Gastrocnemius medialis (tissue), 4 donors: ENCODE results near the gene CTBP2. TPM values are rescaled to one million over a fixed set of nuclear protein-coding genes. Genes with fewer than 3 reads are reported as not detected.

Source experiments
- ATAC-seq, 2 donors: fragments of 150-250 bp; one replicate each; pipeline ENCODE4 v1.9.1; 2016
- DNase-seq, 2 donors: peaks; one replicate each; pipeline ENCODE4 v3.0.0-alpha.2; 2019
- H3K27ac ChIP-seq, 4 donors: fragments of 200-600 bp; sonication (generic); 1 replicate in 1 of 4; 2 replicates in 3 of 4; pipeline ENCODE4 v1.5.1; 2016 to 2018; ENCODE audit warnings: mild to moderate bottlenecking in 2 of 4, moderate library complexity in 1 of 4
- H3K27me3 ChIP-seq, 3 donors: fragments of 200-600 bp; sonication (generic) in 2 of 3; 1 replicate in 1 of 3; 2 replicates in 2 of 3; pipeline versions ENCODE4 v1.5.1 to v1.6.0; 2016 to 2019; ENCODE audit warnings: mild to moderate bottlenecking in 1 of 3, moderate library complexity in 1 of 3
- H3K36me3 ChIP-seq, 2 donors: fragments of 200-600 bp; sonication (generic) in 1 of 2; one replicate each; pipeline ENCODE4 v1.5.1; 2017 to 2018
- H3K4me1 ChIP-seq, 2 donors: fragments of 200-600 bp; sonication (generic) in 1 of 2; one replicate each; pipeline ENCODE4 v1.5.1; 2016 to 2017; ENCODE audit warnings: mild to moderate bottlenecking in 2 of 2
- H3K4me3 ChIP-seq, 4 donors: fragments of 200-600 bp; sonication (generic) in 3 of 4; 1 replicate in 1 of 4; 2 replicates in 3 of 4; pipeline ENCODE4 v1.5.1; 2016 to 2019; ENCODE audit warnings: mild to moderate bottlenecking in 2 of 4
- H3K9me3 ChIP-seq, 3 donors: fragments of 200-600 bp; sonication (generic) in 2 of 3; 1 replicate in 1 of 3; 2 replicates in 2 of 3; pipeline ENCODE4 v1.5.1; 2016 to 2019
- POLR2A ChIP-seq, 2 donors: fragments of 450-650 bp; IDR thresholded peaks; one replicate each; pipeline ENCODE4 v1.6.1; 2017; ENCODE audit warnings: antibody characterized with exemption in 2 of 2, mild to moderate bottlenecking in 2 of 2, moderate library complexity in 2 of 2
- in situ Hi-C, 4 donors: fragments of 200-750 bp; cut with MboI; loops; one replicate each; pipeline versions ENCODE4 v1.15.0 to v1.8.0; 2017; ENCODE audit warnings: low sequenced_read_pairs in 4 of 4
- intact Hi-C: fragments of 100-400 bp; cut with DNase I; formaldehyde crosslinking; loops from one replicate; pipeline ENCODE4 v1.15.1; 2023; ENCODE audit warnings: low total_unique reads
- total RNA-seq, 4 donors: library from RNA; depleted of rRNA; stranded (reverse); fragments of >200 nt; gene quantifications; one replicate each; pipeline versions ENCODE4 v1.1.0 to v1.2.3, GENCODE V29; 2016
- TF ChIP-seq, protein P1 (sequence below), 5 experiments: fragments of 450-650 bp in 3 of 5; fragments of 200-600 bp in 2 of 5; sonication (generic) in 2 of 5; IDR thresholded peaks in 4 of 5; conservative IDR thresholded peaks in 1 of 5; 1 replicate in 4 of 5; 2 replicates in 1 of 5; pipeline ENCODE4 v1.5.1; 2016 to 2019; ENCODE audit warnings: antibody characterized with exemption in 5 of 5, mild to moderate bottlenecking in 3 of 5, moderate library complexity in 3 of 5

The CTBP2 gene
- total RNA-seq, 4 donors from 2014 or later: 13.9 to 36.7 (median 21.1) TPM

DNA sequence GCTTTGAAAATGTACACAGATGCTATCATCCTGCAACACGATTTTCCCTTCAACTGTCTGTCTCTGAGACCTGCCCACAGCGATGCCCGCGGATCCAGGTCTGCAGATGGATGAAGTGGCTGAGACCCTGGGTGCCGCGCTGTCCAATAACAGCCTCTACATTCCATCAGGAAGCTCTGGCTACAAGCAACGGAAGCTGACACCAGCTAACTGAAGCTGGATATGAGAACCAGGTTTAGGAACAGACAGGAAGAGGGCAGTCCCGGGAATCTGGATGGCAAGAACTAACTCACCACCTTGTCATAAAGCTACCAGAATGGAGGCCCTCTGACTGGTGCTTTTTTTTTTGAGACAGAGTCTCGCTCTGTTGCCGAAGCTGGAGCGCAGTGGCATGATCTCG lies 32.3 kb upstream of the CTBP2 start:
- TF ChIP-seq POLR2A (IDR thresholded peaks at IDR 0.05): no peak
- TF ChIP-seq, protein P1, sequence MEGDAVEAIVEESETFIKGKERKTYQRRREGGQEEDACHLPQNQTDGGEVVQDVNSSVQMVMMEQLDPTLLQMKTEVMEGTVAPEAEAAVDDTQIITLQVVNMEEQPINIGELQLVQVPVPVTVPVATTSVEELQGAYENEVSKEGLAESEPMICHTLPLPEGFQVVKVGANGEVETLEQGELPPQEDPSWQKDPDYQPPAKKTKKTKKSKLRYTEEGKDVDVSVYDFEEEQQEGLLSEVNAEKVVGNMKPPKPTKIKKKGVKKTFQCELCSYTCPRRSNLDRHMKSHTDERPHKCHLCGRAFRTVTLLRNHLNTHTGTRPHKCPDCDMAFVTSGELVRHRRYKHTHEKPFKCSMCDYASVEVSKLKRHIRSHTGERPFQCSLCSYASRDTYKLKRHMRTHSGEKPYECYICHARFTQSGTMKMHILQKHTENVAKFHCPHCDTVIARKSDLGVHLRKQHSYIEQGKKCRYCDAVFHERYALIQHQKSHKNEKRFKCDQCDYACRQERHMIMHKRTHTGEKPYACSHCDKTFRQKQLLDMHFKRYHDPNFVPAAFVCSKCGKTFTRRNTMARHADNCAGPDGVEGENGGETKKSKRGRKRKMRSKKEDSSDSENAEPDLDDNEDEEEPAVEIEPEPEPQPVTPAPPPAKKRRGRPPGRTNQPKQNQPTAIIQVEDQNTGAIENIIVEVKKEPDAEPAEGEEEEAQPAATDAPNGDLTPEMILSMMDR (IDR thresholded peaks at IDR 0.05 in 4 of 5, conservative IDR thresholded peaks at IDR 0.05 in 1 of 5): no peak
- DNase-seq: no peak
- Histone ChIP-seq H3K4me3 (no peak overlapping the region), H3K36me3 (no peaks in the 10 kb centered on the region), H3K9me3 (no peaks in the 10 kb centered on the region), H3K27ac (no peak overlapping the region), H3K4me1 (no peaks in the 10 kb centered on the region), H3K27me3 (no peaks in the 10 kb centered on the region)
- ATAC-seq: no peak
- in situ Hi-C loops: loop anchor here in 1 of 4 donors (25.0 kb wide), 1 partner anchor 145 kb away; no protein-coding TSS in a partner anchor
- intact Hi-C loops: no loop called here

DNA sequence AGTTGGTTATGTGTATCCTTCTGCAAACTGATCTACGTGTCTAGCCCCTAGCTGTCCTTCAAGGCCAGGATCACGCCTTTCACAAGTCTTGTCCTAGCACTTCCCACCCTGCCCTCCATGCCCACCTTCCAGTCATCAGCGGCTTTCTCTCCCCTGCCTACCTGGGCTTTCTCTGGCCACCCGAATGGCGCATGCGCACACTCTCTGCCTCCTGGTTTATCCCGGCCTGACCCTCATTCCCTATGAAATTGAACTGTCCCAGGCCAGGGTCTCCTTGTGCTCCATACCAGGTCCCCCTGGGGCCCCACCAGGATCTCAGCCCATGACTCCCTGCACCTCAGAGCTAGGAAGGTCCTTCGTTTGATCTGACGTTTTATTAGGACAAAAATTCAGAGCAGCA lies 31.6 kb upstream of the CTBP2 start:
- no peaks in the 10 kb centered on the region for H3K36me3 ChIP-seq
- no peak overlapping the region for H3K27ac ChIP-seq
- ATAC-seq (no peak), DNase-seq (no peak)
- no peak overlapping the region for H3K4me3 ChIP-seq
- in situ Hi-C loops (loop anchor here in 1 of 4 donors (25.0 kb wide), 1 partner anchor 145 kb away; no protein-coding TSS in a partner anchor), intact Hi-C loops (no loop called here)
- no peaks in the 10 kb centered on the region for H3K9me3 ChIP-seq
- TF ChIP-seq, protein P1 (IDR thresholded peaks at IDR 0.05 in 4 of 5, conservative IDR thresholded peaks at IDR 0.05 in 1 of 5): no peak
- TF ChIP-seq POLR2A (IDR thresholded peaks at IDR 0.05): no peak
- no peaks in the 10 kb centered on the region for H3K27me3 ChIP-seq
- no peaks in the 10 kb centered on the region for H3K4me1 ChIP-seq

DNA sequence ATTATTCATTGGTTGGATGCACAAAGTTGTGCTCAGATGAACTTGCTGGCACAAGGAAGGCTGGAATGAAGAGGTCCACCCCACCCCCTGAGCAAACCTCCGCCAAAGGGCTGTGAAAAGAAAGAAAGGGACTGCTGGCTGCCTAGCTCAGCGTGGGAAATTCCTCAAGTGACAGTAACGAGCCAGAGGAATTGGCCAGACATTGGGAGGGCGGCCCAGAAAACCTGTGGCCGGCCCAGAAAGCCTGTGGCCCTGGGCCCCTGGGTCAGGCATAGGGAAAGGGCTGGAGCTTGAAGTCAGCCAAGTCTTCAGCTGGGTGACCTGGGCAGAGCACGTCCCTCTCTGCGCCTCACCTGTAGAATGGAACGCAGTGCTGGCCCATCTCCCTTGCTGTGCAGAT lies 30.6 kb upstream of the CTBP2 start:
- Histone ChIP-seq H3K36me3 (no peaks in the 10 kb centered on the region), H3K4me1 (no peaks in the 10 kb centered on the region), H3K4me3 (no peak overlapping the region), H3K27ac (no peak overlapping the region), H3K9me3 (no peaks in the 10 kb centered on the region), H3K27me3 (no peaks in the 10 kb centered on the region)
- in situ Hi-C loops (loop anchor here in 1 of 4 donors (25.0 kb wide), 1 partner anchor 146 kb away; no protein-coding TSS in a partner anchor), intact Hi-C loops (no loop called here)
- DNase-seq: no peak
- TF ChIP-seq POLR2A (IDR thresholded peaks at IDR 0.05): no peak
- TF ChIP-seq, protein P1 (IDR thresholded peaks at IDR 0.05 in 4 of 5, conservative IDR thresholded peaks at IDR 0.05 in 1 of 5): no peak
- ATAC-seq: no peak

DNA sequence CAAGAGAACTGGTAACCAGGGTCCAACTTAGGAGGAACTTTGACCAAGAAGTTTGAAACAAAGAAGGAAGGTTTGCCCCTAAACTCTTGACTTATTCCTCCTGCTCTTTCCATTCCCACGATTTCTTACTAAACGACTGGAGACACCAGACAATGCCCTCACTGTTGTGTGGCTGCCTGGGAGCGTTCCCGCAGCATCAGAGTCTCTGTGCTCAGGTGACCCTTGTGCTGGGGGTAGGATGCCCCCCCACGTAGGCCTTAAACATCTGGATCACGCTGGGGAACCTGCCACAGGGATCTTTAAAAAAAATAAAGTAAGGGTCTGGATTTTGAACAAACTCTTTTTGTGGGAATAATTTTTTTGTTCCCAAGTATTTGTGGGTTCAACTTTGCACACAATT lies 30.1 kb upstream of the CTBP2 start:
- Histone ChIP-seq H3K4me1 (no peaks in the 10 kb centered on the region), H3K27me3 (no peaks in the 10 kb centered on the region), H3K4me3 (no peak overlapping the region), H3K36me3 (no peaks in the 10 kb centered on the region), H3K27ac (no peak overlapping the region), H3K9me3 (no peaks in the 10 kb centered on the region)
- TF ChIP-seq, protein P1 (IDR thresholded peaks at IDR 0.05 in 4 of 5, conservative IDR thresholded peaks at IDR 0.05 in 1 of 5): no peak
- TF ChIP-seq POLR2A (IDR thresholded peaks at IDR 0.05): no peak
- no peak for DNase-seq
- in situ Hi-C loops: loop anchor here in 1 of 4 donors (25.0 kb wide), 1 partner anchor 147 kb away; no protein-coding TSS in a partner anchor
- ATAC-seq: no peak
- intact Hi-C loops: no loop called here

DNA sequence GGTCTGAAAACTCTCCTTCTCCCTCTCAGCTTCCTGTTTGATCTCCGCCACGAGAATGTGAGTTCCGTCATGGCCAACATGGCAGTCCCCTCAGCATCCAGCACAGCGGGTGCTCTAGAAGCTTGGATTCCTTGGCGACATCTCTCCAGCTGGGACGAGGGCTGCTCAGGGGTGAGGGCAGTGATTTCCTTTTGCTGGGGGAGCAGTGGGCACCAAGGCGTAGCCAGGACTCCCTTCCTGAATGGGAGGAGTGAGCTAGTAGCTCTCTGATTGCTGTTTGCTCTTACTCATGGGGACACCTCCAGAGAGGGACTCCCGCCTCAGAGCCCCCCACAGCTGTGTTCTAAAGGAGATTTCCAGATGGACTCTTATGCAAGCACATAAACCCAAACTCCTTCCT lies 28.8 kb upstream of the CTBP2 start:
- Histone ChIP-seq H3K27ac (no peak overlapping the region), H3K4me1 (no peaks in the 10 kb centered on the region), H3K36me3 (no peaks in the 10 kb centered on the region), H3K4me3 (no peak overlapping the region), H3K9me3 (no peaks in the 10 kb centered on the region), H3K27me3 (no peaks in the 10 kb centered on the region)
- intact Hi-C loops (no loop called here), in situ Hi-C loops (loop anchor here in 1 of 4 donors (25.0 kb wide), 1 partner anchor 148 kb away; no protein-coding TSS in a partner anchor)
- no peak for TF ChIP-seq POLR2A (IDR thresholded peaks at IDR 0.05)
- TF ChIP-seq, protein P1 (IDR thresholded peaks at IDR 0.05 in 4 of 5, conservative IDR thresholded peaks at IDR 0.05 in 1 of 5): no peak
- ATAC-seq: no peak
- no peak for DNase-seq
